Neuron (in vitro differentiated cells): ENCODE data around the gene GNG7.
"Not testable (repeated sequence)": the region's sequence is repeated elsewhere in the genome, so short reads cannot be mapped to it uniquely, and the experiment has no call there.

Source experiments
- H2AFZ ChIP-seq: one replicate; pipeline ENCODE4 v1.6.1; 2013; ENCODE audit warnings: low read depth, mild to moderate bottlenecking, inconsistent platforms, low read length, moderate library complexity
- H3K27me3 ChIP-seq: one replicate; pipeline ENCODE4 v1.6.1; 2013; ENCODE audit warnings: low read length; ENCODE audit not compliant: insufficient read depth
- H3K36me3 ChIP-seq: one replicate; pipeline ENCODE4 v1.6.1; 2013; ENCODE audit warnings: low read length; ENCODE audit not compliant: insufficient read depth
- H3K4me1 ChIP-seq: one replicate; pipeline ENCODE4 v1.6.1; 2013; ENCODE audit warnings: low read length; ENCODE audit not compliant: insufficient read depth
- H3K4me3 ChIP-seq: 2 replicates; pipeline ENCODE4 v1.5.1; 2013; ENCODE audit warnings: mild to moderate bottlenecking, low read length, moderate library complexity
- H3K9me3 ChIP-seq: one replicate; pipeline ENCODE4 v1.6.1; 2013; ENCODE audit warnings: low read length

Gene GNG7

GRCh38 chr19:2558543-2558942 lies 144.0 kb downstream of the GNG7 start:
- Histone ChIP-seq H2AFZ (no peak overlapping the region), H3K9me3 (no peaks in the 10 kb centered on the region)

GRCh38 chr19:2558131-2558530 lies 144.4 kb downstream of the GNG7 start:
- H3K4me1 ChIP-seq, H3K36me3 ChIP-seq, H2AFZ ChIP-seq, H3K9me3 ChIP-seq, H3K4me3 ChIP-seq, H3K27me3 ChIP-seq: not testable (repeated sequence)

More at GRCh38 chr19:2558543-2558942, 144.0 kb downstream of the GNG7 start:
- H3K36me3 ChIP-seq: no peaks in the 10 kb centered on the region
- no peaks in the 10 kb centered on the region for H3K27me3 ChIP-seq
- H3K4me3 ChIP-seq: no peak overlapping the region
- H3K4me1 ChIP-seq: peaks cover 3% of the 10 kb centered on the region

- Histone ChIP-seq H3K9me3 (no peaks in the 10 kb centered on the region), H3K4me1 (peaks cover 3% of the 10 kb centered on the region), H2AFZ (no peak overlapping the region), H3K36me3 (no peaks in the 10 kb centered on the region), H3K27me3 (no peaks in the 10 kb centered on the region), H3K4me3 (no peak overlapping the region)
These were observed 145.4 kb downstream of the GNG7 start for GRCh38 chr19:2557093-2557440.

- Histone ChIP-seq H2AFZ (no peak overlapping the region), H3K4me3 (no peak overlapping the region), H3K36me3 (no peaks in the 10 kb centered on the region), H3K9me3 (no peaks in the 10 kb centered on the region), H3K4me1 (peaks cover 3% of the 10 kb centered on the region), H3K27me3 (no peaks in the 10 kb centered on the region)
These were observed 146.0 kb downstream of the GNG7 start for GRCh38 chr19:2556221-2557092.

- Histone ChIP-seq H3K4me3 (no peak overlapping the region), H3K27me3 (no peaks in the 10 kb centered on the region), H2AFZ (no peak overlapping the region), H3K36me3 (no peaks in the 10 kb centered on the region), H3K4me1 (peaks cover 3% of the 10 kb centered on the region), H3K9me3 (no peaks in the 10 kb centered on the region)
These were observed 146.9 kb downstream of the GNG7 start for GRCh38 chr19:2555422-2556220.

- Histone ChIP-seq H3K9me3 (no peaks in the 10 kb centered on the region), H3K4me3 (no peak overlapping the region), H3K36me3 (no peaks in the 10 kb centered on the region), H3K27me3 (no peaks in the 10 kb centered on the region), H3K4me1 (peaks cover 3% of the 10 kb centered on the region), H2AFZ (no peak overlapping the region)
These were observed 147.6 kb downstream of the GNG7 start for GRCh38 chr19:2554856-2555255.

- H3K4me1 ChIP-seq: peaks cover 3% of the 10 kb centered on the region
- H3K9me3 ChIP-seq: no peaks in the 10 kb centered on the region
- no peak overlapping the region for H2AFZ ChIP-seq
- no peaks in the 10 kb centered on the region for H3K27me3 ChIP-seq
- H3K36me3 ChIP-seq: no peaks in the 10 kb centered on the region
- no peak overlapping the region for H3K4me3 ChIP-seq
These were observed 149.0 kb downstream of the GNG7 start for GRCh38 chr19:2553510-2553909.

GRCh38 chr19:2552859-2553258 lies 149.6 kb downstream of the GNG7 start:
- Histone ChIP-seq H3K36me3 (no peaks in the 10 kb centered on the region), H3K4me3 (no peak overlapping the region), H2AFZ (no peak overlapping the region), H3K9me3 (no peaks in the 10 kb centered on the region), H3K4me1 (peaks cover 3% of the 10 kb centered on the region), H3K27me3 (no peaks in the 10 kb centered on the region)

GRCh38 chr19:2551864-2552185 lies 150.7 kb downstream of the GNG7 start:
- Histone ChIP-seq H3K4me3 (no peak overlapping the region), H3K4me1 (peaks cover 9% of the 10 kb centered on the region), H3K9me3 (no peaks in the 10 kb centered on the region), H3K27me3 (no peaks in the 10 kb centered on the region), H2AFZ (no peak overlapping the region), H3K36me3 (no peaks in the 10 kb centered on the region)

GRCh38 chr19:2551172-2551863 lies 151.2 kb downstream of the GNG7 start:
- Histone ChIP-seq H3K4me3 (no peak overlapping the region), H3K36me3 (no peaks in the 10 kb centered on the region), H3K27me3 (no peaks in the 10 kb centered on the region), H3K9me3 (no peaks in the 10 kb centered on the region), H2AFZ (no peak overlapping the region), H3K4me1 (peaks cover 8% of the 10 kb centered on the region)

GRCh38 chr19:2550431-2551171 lies 151.9 kb downstream of the GNG7 start:
- Histone ChIP-seq H2AFZ (no peak overlapping the region), H3K4me1 (peaks cover 14% of the 10 kb centered on the region), H3K4me3 (no peak overlapping the region), H3K27me3 (no peaks in the 10 kb centered on the region), H3K36me3 (no peaks in the 10 kb centered on the region), H3K9me3 (no peaks in the 10 kb centered on the region)

GRCh38 chr19:2549701-2550191 lies 152.7 kb downstream of the GNG7 start:
- H3K4me1 ChIP-seq: peaks cover 14% of the 10 kb centered on the region
- no peak overlapping the region for H2AFZ ChIP-seq
- H3K36me3 ChIP-seq: no peaks in the 10 kb centered on the region
- H3K4me3 ChIP-seq: no peak overlapping the region
- H3K27me3 ChIP-seq: no peaks in the 10 kb centered on the region
- no peaks in the 10 kb centered on the region for H3K9me3 ChIP-seq
